Upper lobe of right lung (tissue), 1 donor: Measurements from ENCODE around the gene LARGE1. TPM values are rescaled to one million over a fixed set of nuclear protein-coding genes. Genes with fewer than 3 reads are reported as not detected.

Experiments
- ATAC-seq: fragments of 200-7000 bp; cut with Tn5 transposase; one replicate; pipeline ENCODE4 v1.9.1; 2020; ENCODE audit warnings: mild to moderate bottlenecking, moderate library complexity
- DNase-seq: peaks from one replicate; pipeline ENCODE4 v3.0.0-alpha.2; 2020
- H3K27ac ChIP-seq: fragments of 200-600 bp; one replicate; pipeline ENCODE4 v1.8.0; 2022
- H3K27me3 ChIP-seq: fragments of 200-600 bp; one replicate; pipeline ENCODE4 v1.8.0; 2022; ENCODE audit warnings: mild to moderate bottlenecking
- H3K36me3 ChIP-seq: fragments of 200-600 bp; one replicate; pipeline ENCODE4 v1.8.0; 2022
- H3K4me1 ChIP-seq: fragments of 200-600 bp; one replicate; pipeline ENCODE4 v1.8.0; 2022
- H3K4me3 ChIP-seq: fragments of 200-600 bp; one replicate; pipeline ENCODE4 v1.8.0; 2022; ENCODE audit warnings: mild to moderate bottlenecking
- H3K9me3 ChIP-seq: fragments of 200-600 bp; one replicate; pipeline ENCODE4 v1.8.0; 2022
- intact Hi-C: fragments of 100-400 bp; cut with DNase I; formaldehyde crosslinking; loops from one replicate; pipeline ENCODE4 v1.11.0; 2022
- total RNA-seq: library from RNA; stranded (reverse); fragmentation: NEBNext Ultra II Directional; extraction: Animal tissue kit (Norgen Biotek cat#: 25700); gene quantifications from one replicate; pipeline ENCODE4 v1.2.1, GENCODE V29; 2021
- TF ChIP-seq, protein P1 (sequence below): fragments of 200-600 bp; IDR thresholded peaks from one replicate; pipeline ENCODE4 v1.8.0; 2022; ENCODE audit warnings: antibody characterized with exemption
- donor health status: DM: no; HTN: yes; CAD: no; lungs with severe emphysema.

The LARGE1 gene
- total RNA-seq, 1 donor from 2014 or later: 33.5 TPM

DNA sequence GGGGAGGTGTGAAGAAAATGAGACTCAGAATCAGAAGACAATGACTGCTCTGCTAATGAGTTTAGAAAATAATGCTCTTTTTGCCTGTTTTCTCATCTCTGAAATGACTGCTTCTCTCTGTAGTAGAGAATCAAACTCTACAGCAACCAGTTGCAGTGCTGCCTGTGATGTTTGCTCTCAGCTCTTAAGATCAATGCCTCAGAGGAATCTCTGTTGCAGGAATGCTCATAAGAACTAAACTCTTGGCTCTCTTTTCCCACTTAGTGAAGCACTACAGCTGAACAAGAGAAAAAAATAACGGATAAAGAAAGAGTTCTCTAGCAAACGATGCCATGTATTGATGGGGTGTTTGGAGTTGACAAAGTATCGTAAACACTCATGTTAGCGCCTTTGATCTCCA, 658.6 kb downstream of the LARGE1 start:
- no peak for ATAC-seq
- intact Hi-C loops: no loop called here

GRCh38 chr22:33260498-33260897, 659.8 kb downstream of the LARGE1 start:
- no peak for DNase-seq
- TF ChIP-seq, protein P1, sequence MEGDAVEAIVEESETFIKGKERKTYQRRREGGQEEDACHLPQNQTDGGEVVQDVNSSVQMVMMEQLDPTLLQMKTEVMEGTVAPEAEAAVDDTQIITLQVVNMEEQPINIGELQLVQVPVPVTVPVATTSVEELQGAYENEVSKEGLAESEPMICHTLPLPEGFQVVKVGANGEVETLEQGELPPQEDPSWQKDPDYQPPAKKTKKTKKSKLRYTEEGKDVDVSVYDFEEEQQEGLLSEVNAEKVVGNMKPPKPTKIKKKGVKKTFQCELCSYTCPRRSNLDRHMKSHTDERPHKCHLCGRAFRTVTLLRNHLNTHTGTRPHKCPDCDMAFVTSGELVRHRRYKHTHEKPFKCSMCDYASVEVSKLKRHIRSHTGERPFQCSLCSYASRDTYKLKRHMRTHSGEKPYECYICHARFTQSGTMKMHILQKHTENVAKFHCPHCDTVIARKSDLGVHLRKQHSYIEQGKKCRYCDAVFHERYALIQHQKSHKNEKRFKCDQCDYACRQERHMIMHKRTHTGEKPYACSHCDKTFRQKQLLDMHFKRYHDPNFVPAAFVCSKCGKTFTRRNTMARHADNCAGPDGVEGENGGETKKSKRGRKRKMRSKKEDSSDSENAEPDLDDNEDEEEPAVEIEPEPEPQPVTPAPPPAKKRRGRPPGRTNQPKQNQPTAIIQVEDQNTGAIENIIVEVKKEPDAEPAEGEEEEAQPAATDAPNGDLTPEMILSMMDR: no peak
- no peaks in the 10 kb centered on the region for H3K36me3 ChIP-seq
- no peaks in the 10 kb centered on the region for H3K9me3 ChIP-seq
- no peaks in the 10 kb centered on the region for H3K4me1 ChIP-seq
- no peak overlapping the region for H3K4me3 ChIP-seq
- intact Hi-C loops: no loop called here
- no peaks in the 10 kb centered on the region for H3K27me3 ChIP-seq
- ATAC-seq: no peak
- no peak overlapping the region for H3K27ac ChIP-seq

More for the DNA sequence above, 658.6 kb downstream of the LARGE1 start:
- Histone ChIP-seq H3K36me3 (no peaks in the 10 kb centered on the region), H3K27me3 (no peaks in the 10 kb centered on the region), H3K4me1 (no peaks in the 10 kb centered on the region), H3K4me3 (no peak overlapping the region), H3K27ac (no peak overlapping the region), H3K9me3 (no peaks in the 10 kb centered on the region)
- DNase-seq: no peak
- TF ChIP-seq, protein P1: no peak

- no peaks in the 10 kb centered on the region for H3K36me3 ChIP-seq
- no peaks in the 10 kb centered on the region for H3K4me1 ChIP-seq
- no peaks in the 10 kb centered on the region for H3K9me3 ChIP-seq
- no peak overlapping the region for H3K27ac ChIP-seq
- no peaks in the 10 kb centered on the region for H3K27me3 ChIP-seq
- no peak for ATAC-seq
- TF ChIP-seq, protein P1: no peak
- intact Hi-C loops: no loop called here
- no peak for DNase-seq
- no peak overlapping the region for H3K4me3 ChIP-seq
Measured at GRCh38 chr22:33255791-33256190, 664.5 kb downstream of the LARGE1 start.

- TF ChIP-seq, protein P1: no peak
- intact Hi-C loops: no loop called here
- Histone ChIP-seq H3K9me3 (no peaks in the 10 kb centered on the region), H3K4me1 (no peaks in the 10 kb centered on the region), H3K36me3 (no peaks in the 10 kb centered on the region), H3K27me3 (no peaks in the 10 kb centered on the region), H3K27ac (no peak overlapping the region), H3K4me3 (no peak overlapping the region)
- DNase-seq (no peak), ATAC-seq (no peak)
Measured at GRCh38 chr22:33248948-33249347, 671.3 kb downstream of the LARGE1 start.

DNA sequence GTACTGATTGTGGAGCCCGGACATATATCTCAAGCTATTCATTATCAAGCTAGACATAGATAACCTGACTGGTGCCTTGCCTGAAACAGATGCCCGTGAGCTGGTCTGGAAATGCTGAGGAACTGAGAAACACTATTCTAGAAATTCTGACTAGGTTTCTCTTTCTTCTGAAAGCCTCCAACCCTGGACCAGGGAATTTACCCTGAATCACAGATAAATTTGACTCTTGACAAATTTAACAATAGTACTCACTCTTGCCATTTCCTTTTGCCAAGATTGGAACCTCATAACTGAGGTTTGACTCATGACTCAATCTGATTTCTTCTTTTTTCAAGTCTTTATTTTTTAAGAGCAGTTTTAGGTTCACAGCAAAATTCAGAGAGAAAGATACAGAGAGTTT, 672.5 kb downstream of the LARGE1 start:
- no peaks in the 10 kb centered on the region for H3K27me3 ChIP-seq
- TF ChIP-seq, protein P1: no peak
- ATAC-seq (no peak), DNase-seq (no peak)
- no peak overlapping the region for H3K4me3 ChIP-seq
- intact Hi-C loops: no loop called here
- no peaks in the 10 kb centered on the region for H3K9me3 ChIP-seq
- no peak overlapping the region for H3K27ac ChIP-seq
- H3K36me3 ChIP-seq: no peaks in the 10 kb centered on the region
- H3K4me1 ChIP-seq: no peaks in the 10 kb centered on the region

DNA sequence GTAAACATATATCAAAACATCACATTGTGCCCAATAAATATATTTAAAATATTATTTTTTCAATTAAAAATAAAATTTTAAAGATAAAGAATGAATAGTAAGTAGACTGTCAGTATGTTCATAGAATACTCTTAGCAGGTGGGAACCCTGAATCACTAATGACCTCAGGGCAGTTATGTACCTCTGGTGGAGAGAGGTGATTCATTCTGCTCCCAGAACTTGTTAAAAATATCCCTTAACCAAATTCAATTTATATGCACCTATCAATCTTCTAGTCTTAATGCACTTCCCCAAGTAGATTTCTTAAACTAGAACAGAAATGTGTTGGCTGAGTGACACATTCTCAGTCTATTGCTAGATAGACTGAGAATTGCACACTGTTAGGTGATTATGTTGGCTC, 678.2 kb downstream of the LARGE1 start:
- no peak for ATAC-seq

More for the DNA sequence above, 678.2 kb downstream of the LARGE1 start:
- no peaks in the 10 kb centered on the region for H3K27me3 ChIP-seq
- TF ChIP-seq, protein P1: no peak
- no peak for DNase-seq
- H3K4me1 ChIP-seq: no peaks in the 10 kb centered on the region
- no peak overlapping the region for H3K27ac ChIP-seq
- H3K9me3 ChIP-seq: no peaks in the 10 kb centered on the region
- H3K36me3 ChIP-seq: no peaks in the 10 kb centered on the region
- H3K4me3 ChIP-seq: no peak overlapping the region
- intact Hi-C loops: no loop called here
